ENCODE data around the gene ZNF746.

- TF ChIP-seq CTCF (IDR thresholded peaks at IDR 0.05 in 4 of 5, conservative IDR thresholded peaks at IDR 0.05 in 1 of 5) = no peak
- TF ChIP-seq POLR2A (IDR thresholded peaks at IDR 0.05) = no peak
Measured at GRCh38 chr7:149422914-149423301, 74.7 kb downstream of the ZNF746 start.

Data from gastrocnemius medialis (tissue), 4 donors.